H9 (cell line): ENCODE results near the gene CD300LD. TPM values are rescaled to one million over a fixed set of nuclear protein-coding genes. Genes with fewer than 3 reads are reported as not detected.

Experiments used
- DNase-seq: peaks from one replicate; pipeline ENCODE4 v3.0.0-alpha.2; 2017
- H2AFZ ChIP-seq: one replicate; pipeline ENCODE4 v1.6.1; 2013; ENCODE audit warnings: mild to moderate bottlenecking, low read length, control low read depth, moderate library complexity
- H2AK5ac ChIP-seq: 2 replicates; pipeline ENCODE4 v1.6.1; 2013; ENCODE audit warnings: low read length, control low read depth, mixed read lengths; ENCODE audit not compliant: insufficient read length
- H2BK120ac ChIP-seq: one replicate; pipeline ENCODE4 v1.6.1; 2013; ENCODE audit warnings: low read depth, mild to moderate bottlenecking, low read length, control low read depth, inconsistent platforms; ENCODE audit not compliant: poor library complexity, severe bottlenecking
- H2BK12ac ChIP-seq: 2 replicates; pipeline ENCODE4 v1.6.1; 2013; ENCODE audit warnings: low read length, control low read depth, mixed read lengths, low read depth; ENCODE audit not compliant: insufficient read length
- H2BK15ac ChIP-seq: 2 replicates; pipeline ENCODE4 v1.6.1; 2013; ENCODE audit warnings: low read depth, low read length, control low read depth
- H2BK20ac ChIP-seq: one replicate; pipeline ENCODE4 v1.6.1; 2013; ENCODE audit warnings: low read depth, mild to moderate bottlenecking, low read length, control low read depth, inconsistent platforms; ENCODE audit not compliant: poor library complexity, severe bottlenecking
- H2BK5ac ChIP-seq: 2 replicates; pipeline ENCODE4 v1.6.1; 2013; ENCODE audit warnings: low read length, control low read depth, mixed read lengths; ENCODE audit not compliant: insufficient read length
- H3K14ac ChIP-seq: 2 replicates; pipeline ENCODE4 v1.6.1; 2013; ENCODE audit warnings: low read length, control low read depth; ENCODE audit not compliant: insufficient read depth
- H3K18ac ChIP-seq: 2 replicates; pipeline ENCODE4 v1.6.1; 2013; ENCODE audit warnings: low read depth, mild to moderate bottlenecking, mixed read lengths, low read length, control low read depth; ENCODE audit not compliant: insufficient read length
- H3K23ac ChIP-seq: 2 replicates; pipeline ENCODE4 v1.6.1; 2013; ENCODE audit warnings: low read length, control low read depth, mixed read lengths, low read depth; ENCODE audit not compliant: insufficient read length
- H3K23me2 ChIP-seq: 2 replicates; pipeline ENCODE4 v1.6.1; 2013; ENCODE audit warnings: low read depth, mild to moderate bottlenecking, mixed read lengths, low read length, control low read depth; ENCODE audit not compliant: insufficient read length, poor library complexity, severe bottlenecking
- H3K27ac ChIP-seq: 2 replicates; pipeline ENCODE4 v1.5.1; 2013; ENCODE audit warnings: low read length, control low read depth, mixed read lengths, low read depth; ENCODE audit not compliant: insufficient read length
- H3K27me3 ChIP-seq: 2 replicates; pipeline ENCODE4 v1.6.1; 2013; ENCODE audit warnings: low read length, control low read depth, inconsistent platforms; ENCODE audit not compliant: insufficient read depth
- H3K4ac ChIP-seq: 2 replicates; pipeline ENCODE4 v1.6.1; 2013; ENCODE audit warnings: low read depth, mild to moderate bottlenecking, control low read depth, inconsistent platforms, low read length, moderate library complexity
- H3K4me1 ChIP-seq: 2 replicates; pipeline ENCODE4 v1.6.1; 2013; ENCODE audit warnings: low read length, control low read depth, inconsistent platforms; ENCODE audit not compliant: insufficient read depth
- H3K4me2 ChIP-seq: 2 replicates; pipeline ENCODE4 v1.6.1; 2013; ENCODE audit warnings: low read length, control low read depth, mixed read lengths; ENCODE audit not compliant: insufficient read length, insufficient read depth
- H3K56ac ChIP-seq: 2 replicates; pipeline ENCODE4 v1.6.1; 2013; ENCODE audit warnings: low read depth, mild to moderate bottlenecking, mixed read lengths, low read length, control low read depth; ENCODE audit not compliant: insufficient read length
- H3K79me1 ChIP-seq: 2 replicates; pipeline ENCODE4 v1.6.1; 2013; ENCODE audit warnings: low read depth, mild to moderate bottlenecking, moderate library complexity, low read length, control low read depth, inconsistent platforms; ENCODE audit not compliant: insufficient read depth, poor library complexity, severe bottlenecking
- H3K79me2 ChIP-seq: 2 replicates; pipeline ENCODE4 v1.6.1; 2013; ENCODE audit warnings: low read length, control low read depth, inconsistent platforms; ENCODE audit not compliant: insufficient read depth
- H3K9ac ChIP-seq: 2 replicates; pipeline ENCODE4 v1.6.1; 2013; ENCODE audit warnings: low read length, control low read depth, mixed read lengths; ENCODE audit not compliant: insufficient read length; ENCODE audit errors: extremely low read depth
- H3K9me3 ChIP-seq: one replicate; pipeline ENCODE4 v1.6.1; 2013; ENCODE audit warnings: low read depth, low read length, inconsistent platforms; ENCODE audit not compliant: control insufficient read depth
- H3T11ph ChIP-seq: one replicate; pipeline ENCODE4 v1.6.1; 2013; ENCODE audit warnings: mild to moderate bottlenecking, low read length, control low read depth, inconsistent platforms
- H4K20me1 ChIP-seq: one replicate; pipeline ENCODE4 v1.6.1; 2013; ENCODE audit not compliant: control insufficient read depth, insufficient read length, insufficient read depth
- H4K5ac ChIP-seq: 2 replicates; pipeline ENCODE4 v1.6.1; 2013; ENCODE audit warnings: low read depth, mild to moderate bottlenecking, mixed read lengths, low read length, control low read depth; ENCODE audit not compliant: insufficient read length
- H4K8ac ChIP-seq: replicated peaks from 2 replicates; pipeline ENCODE4 v1.6.1; 2013; ENCODE audit warnings: low read length, control low read depth, mixed read lengths, low read depth; ENCODE audit not compliant: insufficient read length
- H4K91ac ChIP-seq: 2 replicates; pipeline ENCODE4 v1.6.1; 2013; ENCODE audit warnings: low read depth, mild to moderate bottlenecking, moderate library complexity, mixed read lengths, low read length, control low read depth; ENCODE audit not compliant: insufficient read length
- H3K27ac Mint-ChIP-seq, 3 experiments: 2 replicates in 2 of 3; 3 replicates in 1 of 3; pipeline ENCODE4 v1.8.0; 2020 to 2021; ENCODE audit warnings: mixed read lengths in 3 of 3, mild to moderate bottlenecking in 1 of 3, moderate library complexity in 1 of 3
- H3K27me3 Mint-ChIP-seq: 2 replicates; pipeline ENCODE4 v1.8.0; 2021; ENCODE audit warnings: low read depth, mild to moderate bottlenecking, moderate library complexity, mixed read lengths
- H3K36me3 Mint-ChIP-seq, 3 experiments: 2 replicates in 2 of 3; 3 replicates in 1 of 3; pipeline ENCODE4 v1.8.0; 2020 to 2021; ENCODE audit warnings: low read depth in 3 of 3, mixed read lengths in 3 of 3; ENCODE audit not compliant: insufficient read depth in 1 of 3
- H3K4me1 Mint-ChIP-seq, 2 experiments: 2 replicates each; pipeline ENCODE4 v1.8.0; 2020; ENCODE audit warnings: mixed read lengths in 2 of 2
- H3K4me3 Mint-ChIP-seq, 2 experiments: 2 replicates in 1 of 2; 3 replicates in 1 of 2; pipeline ENCODE4 v1.8.0; 2020 to 2021; ENCODE audit warnings: mild to moderate bottlenecking in 2 of 2, mixed read lengths in 2 of 2, moderate library complexity in 1 of 2
- H3K9me3 Mint-ChIP-seq, 2 experiments: 2 replicates in 1 of 2; 3 replicates in 1 of 2; pipeline ENCODE4 v1.8.0; 2020; ENCODE audit warnings: mild to moderate bottlenecking in 2 of 2, mixed read lengths in 2 of 2, moderate library complexity in 1 of 2
- WGBS: extraction: QIAGEN DNeasy Blood & Tissue Kit; methylation state at CpG from one replicate; pipeline ENCODE4 v1.1.7; 2013; ENCODE audit warnings: missing lambda C conversion rate, low lambda C conversion rate, mixed read lengths; ENCODE audit not compliant: insufficient read length; ENCODE audit errors: extremely low coverage; 5-methylcytosine and 5-hydroxymethylcytosine counted together
- total RNA-seq: library from RNA; stranded (reverse); gene quantifications from 2 replicates; pipeline ENCODE4 v1.2.1, GENCODE V29; 2021
- TF ChIP-seq, protein P1 (sequence below): fragments of 200-600 bp; sonication (generic); conservative IDR thresholded peaks from 3 replicates; pipeline ENCODE4 v1.8.0; 2021; ENCODE audit warnings: antibody characterized with exemption, mild to moderate bottlenecking

Gene CD300LD
- total RNA-seq, 1 experiment from 2014 or later = not detected

DNA sequence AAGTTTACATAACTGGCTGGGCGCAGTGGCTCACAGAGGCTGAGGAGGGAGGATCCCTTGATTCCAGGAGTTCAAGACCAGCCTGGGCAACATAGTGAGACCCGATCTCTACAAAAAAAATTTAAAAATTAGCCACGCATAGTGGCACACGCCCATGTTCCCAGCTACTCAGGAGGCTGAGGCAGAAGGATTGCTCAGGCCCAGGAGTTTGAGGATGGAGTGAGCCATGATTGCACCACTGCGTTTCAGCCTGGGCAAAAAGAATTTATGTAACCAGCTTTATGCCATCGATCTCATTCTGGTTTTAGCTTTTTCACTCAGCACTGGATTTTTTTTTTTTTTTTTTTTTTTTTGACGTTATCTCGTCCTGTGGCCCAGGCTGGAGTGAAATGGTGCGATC is 40.5 kb upstream of the CD300LD start:
- TF ChIP-seq, protein P1, sequence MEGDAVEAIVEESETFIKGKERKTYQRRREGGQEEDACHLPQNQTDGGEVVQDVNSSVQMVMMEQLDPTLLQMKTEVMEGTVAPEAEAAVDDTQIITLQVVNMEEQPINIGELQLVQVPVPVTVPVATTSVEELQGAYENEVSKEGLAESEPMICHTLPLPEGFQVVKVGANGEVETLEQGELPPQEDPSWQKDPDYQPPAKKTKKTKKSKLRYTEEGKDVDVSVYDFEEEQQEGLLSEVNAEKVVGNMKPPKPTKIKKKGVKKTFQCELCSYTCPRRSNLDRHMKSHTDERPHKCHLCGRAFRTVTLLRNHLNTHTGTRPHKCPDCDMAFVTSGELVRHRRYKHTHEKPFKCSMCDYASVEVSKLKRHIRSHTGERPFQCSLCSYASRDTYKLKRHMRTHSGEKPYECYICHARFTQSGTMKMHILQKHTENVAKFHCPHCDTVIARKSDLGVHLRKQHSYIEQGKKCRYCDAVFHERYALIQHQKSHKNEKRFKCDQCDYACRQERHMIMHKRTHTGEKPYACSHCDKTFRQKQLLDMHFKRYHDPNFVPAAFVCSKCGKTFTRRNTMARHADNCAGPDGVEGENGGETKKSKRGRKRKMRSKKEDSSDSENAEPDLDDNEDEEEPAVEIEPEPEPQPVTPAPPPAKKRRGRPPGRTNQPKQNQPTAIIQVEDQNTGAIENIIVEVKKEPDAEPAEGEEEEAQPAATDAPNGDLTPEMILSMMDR = no peak
- H3K9me3 ChIP-seq = no peaks in the 10 kb centered on the region
- H2BK120ac ChIP-seq = no peak overlapping the region
- no peak overlapping the region for H2BK15ac ChIP-seq
- WGBS = no CpG with 5 or more reads among the region's 9 CpGs
- H3K27me3 ChIP-seq = no peaks in the 10 kb centered on the region; the same call in 1 of the 2 replicates
- Mint-ChIP-seq H3K4me1 (peaks cover 39 to 58% of the 10 kb centered on the region in 2 experiments), H3K27ac (peak overlapping the region; percentile 87 to 94 (median 91); a peak in 2 of 7 replicates), H3K9me3 (peaks cover 2 to 3% of the 10 kb centered on the region in 2 experiments; a peak in 2 of 5 replicates), H3K27me3 (peaks cover 12% of the 10 kb centered on the region), H3K36me3 (no peaks in the 10 kb centered on the region; a peak in 1 of 7 replicates), H3K4me3 (no peak overlapping the region)
- H4K20me1 ChIP-seq = no peaks in the 10 kb centered on the region
- no peak overlapping the region for H3K4me2 ChIP-seq
- no peak overlapping the region for H2AFZ ChIP-seq
- H3K79me1 ChIP-seq = no peaks in the 10 kb centered on the region
- no peak overlapping the region for H3K9ac ChIP-seq
- H3K4me1 ChIP-seq = peaks cover 7% of the 10 kb centered on the region; the same call in 1 of the 2 replicates
- no peak overlapping the region for H3T11ph ChIP-seq
- no peak overlapping the region for H4K91ac ChIP-seq
- H4K5ac ChIP-seq = no peak overlapping the region
- no peak overlapping the region for H3K27ac ChIP-seq
- no peaks in the 10 kb centered on the region for H3K23me2 ChIP-seq
- no peak overlapping the region for H3K23ac ChIP-seq
- no peak overlapping the region for H3K56ac ChIP-seq
- H4K8ac ChIP-seq = no peak overlapping the region
- H3K79me2 ChIP-seq = no peaks in the 10 kb centered on the region
- H3K18ac ChIP-seq = peak overlapping the region; percentile 5
- DNase-seq = no peak
- H2AK5ac ChIP-seq = no peak overlapping the region
- H2BK20ac ChIP-seq = no peak overlapping the region
- H3K4ac ChIP-seq = no peak overlapping the region
- no peak overlapping the region for H3K14ac ChIP-seq
- no peak overlapping the region for H2BK12ac ChIP-seq
- no peak overlapping the region for H2BK5ac ChIP-seq
